HCT116 (cell line): Measurements from ENCODE around the gene MPHOSPH8. TPM values are rescaled to one million over a fixed set of nuclear protein-coding genes. Genes with fewer than 3 reads are reported as not detected.

Experiments used
- ATAC-seq: fragments of 200-7000 bp; cut with Tn5 transposase; 2 replicates; pipeline ENCODE4 v1.9.1; 2020; ENCODE audit warnings: mild to moderate bottlenecking, moderate library complexity
- BruUV-seq: library from RNA; stranded (reverse); fragments of 400-500 nt; replicated peaks from 2 replicates; lab custom pipeline; 2021; lab: Mats Ljungman, UMichigan
- CTCF ChIA-PET: fragments of 300-600 bp; sonication (Branson Sonifier 250); formaldehyde crosslinking; loops from one replicate; lab custom pipeline; 2021; ENCODE audit warnings: antibody characterized with exemption; lab: Charles Lee
- POLR2A ChIA-PET: fragments of 300-600, 350-600 bp; sonication (Branson Sonifier 250); formaldehyde crosslinking; loops from one replicate; lab custom pipeline; 2021; ENCODE audit warnings: antibody characterized with exemption; lab: Charles Lee
- RAD21 ChIA-PET, 2 experiments: fragments of 300-600 bp; sonication (Branson Sonifier 250); formaldehyde crosslinking; loops; one replicate each; lab custom pipeline; 2023; ENCODE audit warnings: low total read pairs in 2 of 2; ENCODE audit not compliant: uncharacterized antibody in 2 of 2, unreplicated experiment in 2 of 2, low non-redundant PET in 1 of 2; lab: Charles Lee
- DNase-seq: peaks from one replicate; pipeline ENCODE4 v3.0.0-alpha.2; 2010; ENCODE audit warnings: low read depth, low spot score
- H2AFZ ChIP-seq: fragments of 200-600 bp; shearing (Covaris generic), sonication (generic); 2 replicates; pipeline ENCODE4 v1.6.1; 2017; ENCODE audit warnings: low read depth, mixed run types, mixed read lengths, antibody characterized with exemption, low read length; ENCODE audit not compliant: poor library complexity, severe bottlenecking
- H3K27ac ChIP-seq: 2 replicates; pipeline ENCODE4 v1.5.1; 2012; ENCODE audit warnings: low read depth, low read length
- H3K27me3 ChIP-seq: fragments of 200-600 bp; sonication (generic); 2 replicates; pipeline ENCODE4 v1.6.1; 2016; ENCODE audit warnings: mixed run types, low read length, mixed read lengths; ENCODE audit not compliant: insufficient read depth
- H3K36me3 ChIP-seq, 2 experiments: fragments of 200-500 bp in 1 of 2; fragments of 200-600 bp in 1 of 2; sonication (Bioruptor generic) in 1 of 2; sonication (generic) in 1 of 2; 2 replicates each; pipeline versions ENCODE4 v1.5.1 to v1.6.1; 2014 to 2016; ENCODE audit warnings: low read length in 2 of 2, inconsistent platforms in 1 of 2, mixed read lengths in 1 of 2, mixed run types in 1 of 2; ENCODE audit not compliant: insufficient read depth in 2 of 2, control insufficient read depth in 1 of 2
- H3K4me1 ChIP-seq, 2 experiments: fragments of 200-600 bp in 1 of 2; sonication (generic) in 1 of 2; 2 replicates each; pipeline versions ENCODE4 v1.5.1 to v1.6.1; 2012 to 2017; ENCODE audit warnings: low read length in 2 of 2, inconsistent platforms in 1 of 2, mild to moderate bottlenecking in 1 of 2, mixed read lengths in 1 of 2, mixed run types in 1 of 2, moderate library complexity in 1 of 2; ENCODE audit not compliant: insufficient read depth in 2 of 2, control insufficient read depth in 1 of 2
- H3K4me2 ChIP-seq: fragments of 200-600 bp; sonication (generic); 2 replicates; pipeline ENCODE4 v1.6.1; 2017; ENCODE audit warnings: mixed run types, low read length, mixed read lengths
- H3K4me3 ChIP-seq, 2 experiments: fragments of 200-600 bp in 1 of 2; sonication (generic) in 1 of 2; replicated peaks in 1 of 2; 2 replicates each; pipeline ENCODE4 v1.5.1; 2011 to 2016; ENCODE audit warnings: low read length in 2 of 2, control low read depth in 1 of 2, low read depth in 1 of 2, mild to moderate bottlenecking in 1 of 2, mixed read lengths in 1 of 2, mixed run types in 1 of 2
- H3K79me2 ChIP-seq: fragments of 200-600 bp; sonication (generic); 2 replicates; pipeline ENCODE4 v1.6.1; 2017; ENCODE audit warnings: mild to moderate bottlenecking, mixed run types, low read length, moderate library complexity, mixed read lengths; ENCODE audit not compliant: insufficient read depth
- H3K9ac ChIP-seq: fragments of 200-600 bp; sonication (generic); 2 replicates; pipeline ENCODE4 v1.6.1; 2016; ENCODE audit warnings: low read length, mixed read lengths
- H3K9me2 ChIP-seq: fragments of 200-600 bp; sonication (generic), shearing (Covaris generic); 2 replicates; pipeline ENCODE4 v1.6.1; 2017; ENCODE audit warnings: mixed run types, mild to moderate bottlenecking, moderate library complexity; ENCODE audit not compliant: insufficient read depth
- H3K9me3 ChIP-seq, 2 experiments: fragments of 200-500 bp in 1 of 2; fragments of 200-600 bp in 1 of 2; sonication (Bioruptor generic) in 1 of 2; sonication (generic) in 1 of 2; 2 replicates each; pipeline ENCODE4 v1.6.1; 2014 to 2017; ENCODE audit warnings: low read length in 2 of 2, mixed read lengths in 2 of 2, inconsistent platforms in 1 of 2, low read depth in 1 of 2, mild to moderate bottlenecking in 1 of 2, mixed run types in 1 of 2, moderate library complexity in 1 of 2; ENCODE audit not compliant: control insufficient read depth in 1 of 2, insufficient read depth in 1 of 2
- H4K20me1 ChIP-seq: fragments of 200-600 bp; sonication (generic), shearing (Covaris generic); 2 replicates; pipeline ENCODE4 v1.6.1; 2017; ENCODE audit warnings: mixed run types, mild to moderate bottlenecking, moderate library complexity; ENCODE audit not compliant: insufficient read depth
- CEBPB ChIP-seq: IDR thresholded peaks from 2 replicates; pipeline ENCODE4 v1.6.1; 2012; ENCODE audit warnings: low read depth
- CTCF ChIP-seq, 3 experiments: fragments of 200-600 bp in 1 of 3; sonication (generic) in 1 of 3; IDR thresholded peaks in 2 of 3; conservative IDR thresholded peaks in 1 of 3; 2 replicates each; pipeline ENCODE4 v1.5.1; 2012 to 2017; ENCODE audit warnings: low read depth in 2 of 3, low read length in 2 of 3, antibody characterized with exemption in 1 of 3, borderline replicate concordance in 1 of 3, control low read depth in 1 of 3, mild to moderate bottlenecking in 1 of 3, mixed read lengths in 1 of 3, mixed run types in 1 of 3, moderate library complexity in 1 of 3; ENCODE audit not compliant: insufficient read depth in 1 of 3
- EGR1 ChIP-seq: IDR thresholded peaks from 2 replicates; pipeline ENCODE4 v1.6.1; 2012; ENCODE audit warnings: low read depth
- ELF1 ChIP-seq: IDR thresholded peaks from 2 replicates; pipeline ENCODE4 v1.6.1; 2012; ENCODE audit warnings: low read depth, borderline replicate concordance
- EZH2phosphoT487 ChIP-seq: fragments of 200-600 bp; IDR thresholded peaks from 2 replicates; pipeline ENCODE4 v1.6.1; 2018; ENCODE audit warnings: antibody characterized with exemption, borderline replicate concordance
- JUND ChIP-seq: IDR thresholded peaks from 2 replicates; pipeline ENCODE4 v1.6.1; 2012
- POLR2A ChIP-seq: IDR thresholded peaks from 2 replicates; pipeline ENCODE4 v1.7.0; 2011; ENCODE audit warnings: borderline replicate concordance; ENCODE audit not compliant: insufficient read depth, insufficient read length; ENCODE audit errors: extremely low read depth
- SIN3A ChIP-seq: IDR thresholded peaks from 2 replicates; pipeline ENCODE4 v1.6.1; 2012; ENCODE audit warnings: low read depth
- SRF ChIP-seq: IDR thresholded peaks from 2 replicates; pipeline ENCODE4 v1.6.1; 2012; ENCODE audit warnings: low read depth
- YY1 ChIP-seq: IDR thresholded peaks from 2 replicates; pipeline ENCODE4 v1.6.1; 2011; ENCODE audit warnings: low read length, low read depth, moderate library complexity, mild to moderate bottlenecking; ENCODE audit not compliant: insufficient replicate concordance; ENCODE audit errors: extremely low read depth
- ZBTB33 ChIP-seq: IDR thresholded peaks from 2 replicates; pipeline ENCODE4 v1.6.1; 2011; ENCODE audit warnings: mild to moderate bottlenecking, low read length, moderate library complexity; ENCODE audit not compliant: insufficient replicate concordance; ENCODE audit errors: extremely low read depth
- ZFX ChIP-seq: fragments of 450-650 bp; IDR thresholded peaks from 2 replicates; pipeline ENCODE4 v1.6.1; 2017
- ZNF274 ChIP-seq: fragments of 200-500 bp; sonication (Bioruptor generic); IDR thresholded peaks from 2 replicates; pipeline ENCODE4 v1.6.1; 2014; ENCODE audit warnings: mild to moderate bottlenecking, low read depth, low read length, inconsistent platforms
- intact Hi-C: fragments of 100-400 bp; cut with micrococcal nuclease; formaldehyde crosslinking; loops from 2 replicates; pipeline ENCODE4 v1.10.0; 2022
- total RNA-seq: library from RNA; stranded (reverse); gene quantifications from one replicate; pipeline ENCODE4 v1.2.1, GENCODE V29; 2021; ENCODE audit not compliant: unreplicated experiment

MPHOSPH8 gene
- total RNA-seq, 1 experiment from 2014 or later, result 21.5 TPM

- Histone ChIP-seq H4K20me1 (no peaks in the 10 kb centered on the region; the same call in 1 of the 2 replicates), H3K4me1 (no peaks in the 10 kb centered on the region), H2AFZ (no peak overlapping the region), H3K4me3 (no peak overlapping the region), H3K9me2 (no peaks in the 10 kb centered on the region), H3K9me3 (no peaks in the 10 kb centered on the region), H3K9ac (no peak overlapping the region), H3K36me3 (peaks cover 24 to 26% of the 10 kb centered on the region in 2 experiments; a peak in 3 of 4 replicates), H3K79me2 (peaks cover 4% of the 10 kb centered on the region; the same call in 1 of the 2 replicates), H3K27me3 (no peaks in the 10 kb centered on the region), H3K27ac (no peak overlapping the region), H3K4me2 (no peak overlapping the region)
- ChIA-PET RAD21 (no interaction called here), POLR2A (no interaction called here), CTCF (no interaction called here)
- ATAC-seq (no peak), DNase-seq (no peak)
- BruUV-seq, result no TSS peak
- intact Hi-C loops, result loop anchor here (5.0 kb wide), 1 partner anchor 156 kb away; no protein-coding TSS in a partner anchor
- no peak for TF ChIP-seq ELF1
- TF ChIP-seq EGR1, result no peak
- no peak for TF ChIP-seq ZBTB33
- TF ChIP-seq SIN3A, result no peak
- no peak for TF ChIP-seq POLR2A
- no peak for TF ChIP-seq CTCF (IDR thresholded peaks at IDR 0.05 in 2 of 3, conservative IDR thresholded peaks at IDR 0.05 in 1 of 3; ENCODE audit: borderline replicate concordance in 1 of 3, insufficient read depth in 1 of 3, low read depth in 2 of 3, low read length in 2 of 3)
- no peak for TF ChIP-seq CEBPB
- TF ChIP-seq YY1, result no peak
- TF ChIP-seq SRF, result no peak
- TF ChIP-seq EZH2phosphoT487, result no peak
- no peak for TF ChIP-seq ZFX
- TF ChIP-seq ZNF274, result no peak
- no peak for TF ChIP-seq JUND
Observed at GRCh38 chr13:19676168-19676567, 42.7 kb downstream of the MPHOSPH8 start.
